Endometrium (tissue), 2 donors: Measurements from ENCODE around the gene RAB9B.

Experiments used
- FAIRE-seq: peaks from 2 replicates; lab custom pipeline; 2012; peaks lifted over from hg19 to GRCh38; lab: Jason Lieb, UNC
- donor health status: control.
- donor health status: control.

Gene RAB9B

GRCh38 chrX:103811858-103812257 lies 20.2 kb downstream of the RAB9B start:
- no peak for FAIRE-seq

- no peak for FAIRE-seq
These were observed 25.1 kb downstream of the RAB9B start for GRCh38 chrX:103806862-103807474.

GRCh38 chrX:103805860-103806259 lies 26.2 kb downstream of the RAB9B start:
- FAIRE-seq = no peak

GRCh38 chrX:103800318-103800717 lies 31.7 kb downstream of the RAB9B start:
- no peak for FAIRE-seq

GRCh38 chrX:103797691-103798090 lies 34.4 kb downstream of the RAB9B start:
- FAIRE-seq = no peak

- FAIRE-seq = no peak
These were observed 37.9 kb downstream of the RAB9B start for GRCh38 chrX:103794119-103794518.

- no peak for FAIRE-seq
These were observed 38.5 kb downstream of the RAB9B start for GRCh38 chrX:103793545-103793940.

- no peak for FAIRE-seq
These were observed 39.0 kb downstream of the RAB9B start for GRCh38 chrX:103792916-103793544.

GRCh38 chrX:103791826-103792485 lies 40.1 kb downstream of the RAB9B start:
- FAIRE-seq = no peak

GRCh38 chrX:103791228-103791627 lies 40.8 kb downstream of the RAB9B start:
- no peak for FAIRE-seq

GRCh38 chrX:103789004-103789403 lies 43.1 kb downstream of the RAB9B start:
- no peak for FAIRE-seq

GRCh38 chrX:103783971-103784370 lies 48.1 kb downstream of the RAB9B start:
- no peak for FAIRE-seq

- no peak for FAIRE-seq
These were observed 48.9 kb downstream of the RAB9B start for GRCh38 chrX:103783196-103783595.

- FAIRE-seq = no peak
These were observed 49.4 kb downstream of the RAB9B start for GRCh38 chrX:103782640-103783039.

- FAIRE-seq = no peak
These were observed 50.4 kb downstream of the RAB9B start for GRCh38 chrX:103781706-103782105.

GRCh38 chrX:103781062-103781402 lies 51.0 kb downstream of the RAB9B start:
- FAIRE-seq = no peak

- no peak for FAIRE-seq
These were observed 51.6 kb downstream of the RAB9B start for GRCh38 chrX:103780336-103781061.

- FAIRE-seq = no peak
These were observed 52.8 kb downstream of the RAB9B start for GRCh38 chrX:103779141-103779789.

GRCh38 chrX:103776546-103776945 lies 55.5 kb downstream of the RAB9B start, which contains the start of gene PLP1:
Gene PLP1 (plus strand): TSS chrX:103776840. CDS start chrX:103776996, 156 bp downstream.
- FAIRE-seq = no peak

GRCh38 chrX:103774070-103774642 lies 57.9 kb downstream of the RAB9B start:
- no peak for FAIRE-seq

GRCh38 chrX:103773445-103773844 lies 58.6 kb downstream of the RAB9B start:
- FAIRE-seq = no peak
